Measurements from ENCODE around the gene RASSF8. TPM values are rescaled to one million over a fixed set of nuclear protein-coding genes. Genes with fewer than 3 reads are reported as not detected.
A peak's percentile ranks its signal among the peaks of the same experiment; 100 is the strongest.

The RASSF8 gene
- total RNA-seq, 1 experiment from 2014 or later = 9.2 TPM

DNA sequence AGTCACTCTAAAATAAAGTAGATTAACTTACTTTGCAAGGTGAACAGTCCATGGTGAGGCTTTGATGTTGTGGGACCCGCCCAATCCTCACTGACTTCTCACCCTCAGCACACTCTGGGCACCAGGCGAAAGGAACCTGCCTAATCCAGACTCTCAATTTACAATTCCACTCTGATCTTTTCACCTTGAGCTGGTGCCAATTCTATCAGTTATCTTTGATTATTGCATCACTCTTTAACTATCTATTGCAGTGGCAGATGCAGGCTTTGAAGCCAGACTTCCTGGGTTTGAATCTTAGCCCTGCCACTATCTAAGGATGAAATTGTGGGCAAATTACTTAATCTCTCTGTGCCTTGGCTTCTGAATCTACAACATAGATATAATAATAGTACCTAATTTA lies 18.9 kb upstream of the RASSF8 start:
- Histone ChIP-seq H3K9me3 (ENCODE audit: control insufficient read depth in 1 of 2, insufficient read depth in 1 of 2, low read depth in 1 of 2, low read length in 2 of 2) (no peaks in the 10 kb centered on the region), H2AFZ (ENCODE audit: low read depth, low read length, poor library complexity, severe bottlenecking) (no peak overlapping the region), H3K9ac (ENCODE audit: low read length) (no peak overlapping the region), H3K27me3 (ENCODE audit: insufficient read depth, low read length) (no peaks in the 10 kb centered on the region), H3K4me1 (ENCODE audit: control insufficient read depth in 1 of 2, insufficient read depth in 2 of 2, low read length in 2 of 2) (no peaks in the 10 kb centered on the region), H3K27ac (ENCODE audit: low read depth, low read length) (no peak overlapping the region), H3K9me2 (ENCODE audit: insufficient read depth) (no peaks in the 10 kb centered on the region), H3K79me2 (ENCODE audit: insufficient read depth, low read length) (no peaks in the 10 kb centered on the region), H4K20me1 (ENCODE audit: insufficient read depth) (no peaks in the 10 kb centered on the region), H3K4me2 (ENCODE audit: low read length) (no peak overlapping the region), H3K4me3 (replicated peaks in 1 of 2; ENCODE audit: low read depth in 1 of 2, low read length in 2 of 2) (no peak overlapping the region), H3K36me3 (ENCODE audit: control insufficient read depth in 1 of 2, insufficient read depth in 2 of 2, low read length in 2 of 2) (no peaks in the 10 kb centered on the region)
- RAD21 ChIA-PET (ENCODE audit: low non-redundant PET in 1 of 2, low total read pairs in 2 of 2, uncharacterized antibody in 2 of 2, unreplicated experiment in 2 of 2) = no interaction called here
- POLR2A ChIA-PET = no interaction called here
- intact Hi-C loops (cut with micrococcal nuclease) = no loop called here
- ATAC-seq = no peak
- TF ChIP-seq TCF7L2 (IDR thresholded peaks at IDR 0.05; ENCODE audit: borderline replicate concordance, extremely low read depth, insufficient read depth, insufficient read length) (peak; percentile 63), POLR2AphosphoS5 (IDR thresholded peaks at IDR 0.05; ENCODE audit: low read depth, low read length) (no peak)
- CTCF ChIA-PET = no interaction called here
- no TSS peak for BruUV-seq (replicated peaks)
- no peak for DNase-seq (ENCODE audit: low read depth, low spot score)

- no peaks in the 10 kb centered on the region for H3K79me2 ChIP-seq (ENCODE audit: insufficient read depth, low read length)
- no peak overlapping the region for H3K9ac ChIP-seq (ENCODE audit: low read length)
- no peaks in the 10 kb centered on the region for H3K27me3 ChIP-seq (ENCODE audit: insufficient read depth, low read length)
- ATAC-seq (no peak), DNase-seq (ENCODE audit: low read depth, low spot score) (no peak)
- no peaks in the 10 kb centered on the region for H3K36me3 ChIP-seq (ENCODE audit: control insufficient read depth in 1 of 2, insufficient read depth in 2 of 2, low read length in 2 of 2)
- intact Hi-C loops (cut with micrococcal nuclease) = no loop called here
- no peaks in the 10 kb centered on the region for H3K9me2 ChIP-seq (ENCODE audit: insufficient read depth)
- H3K4me1 ChIP-seq (ENCODE audit: control insufficient read depth in 1 of 2, insufficient read depth in 2 of 2, low read length in 2 of 2) = no peaks in the 10 kb centered on the region
- H3K4me2 ChIP-seq (ENCODE audit: low read length) = no peak overlapping the region
- no TSS peak for BruUV-seq (replicated peaks)
- RAD21 ChIA-PET (ENCODE audit: low non-redundant PET in 1 of 2, low total read pairs in 2 of 2, uncharacterized antibody in 2 of 2, unreplicated experiment in 2 of 2) = no interaction called here
- no peak overlapping the region for H3K27ac ChIP-seq (ENCODE audit: low read depth, low read length)
- no peak overlapping the region for H2AFZ ChIP-seq (ENCODE audit: low read depth, low read length, poor library complexity, severe bottlenecking)
- CTCF ChIA-PET = no interaction called here
- H4K20me1 ChIP-seq (ENCODE audit: insufficient read depth) = no peaks in the 10 kb centered on the region
- H3K4me3 ChIP-seq (replicated peaks in 1 of 2; ENCODE audit: low read depth in 1 of 2, low read length in 2 of 2) = no peak overlapping the region
- H3K9me3 ChIP-seq (ENCODE audit: control insufficient read depth in 1 of 2, insufficient read depth in 1 of 2, low read depth in 1 of 2, low read length in 2 of 2) = no peaks in the 10 kb centered on the region
- POLR2A ChIA-PET = no interaction called here
- TF ChIP-seq POLR2A (IDR thresholded peaks at IDR 0.05; ENCODE audit: borderline replicate concordance, extremely low read depth, insufficient read depth, insufficient read length) (no peak), CEBPB (IDR thresholded peaks at IDR 0.05; ENCODE audit: low read depth) (no peak), JUND (IDR thresholded peaks at IDR 0.05) (no peak), CBX3 (IDR thresholded peaks at IDR 0.05; ENCODE audit: low read depth) (no peak), EZH2phosphoT487 (IDR thresholded peaks at IDR 0.05; ENCODE audit: borderline replicate concordance) (no peak), ZFX (IDR thresholded peaks at IDR 0.05) (no peak), YY1 (IDR thresholded peaks at IDR 0.05; ENCODE audit: extremely low read depth, insufficient replicate concordance, low read depth, low read length) (no peak), ELF1 (IDR thresholded peaks at IDR 0.05; ENCODE audit: borderline replicate concordance, low read depth) (no peak), SIN3A (IDR thresholded peaks at IDR 0.05; ENCODE audit: low read depth) (no peak), EGR1 (IDR thresholded peaks at IDR 0.05; ENCODE audit: low read depth) (no peak)
- TF ChIP-seq, protein P1, sequence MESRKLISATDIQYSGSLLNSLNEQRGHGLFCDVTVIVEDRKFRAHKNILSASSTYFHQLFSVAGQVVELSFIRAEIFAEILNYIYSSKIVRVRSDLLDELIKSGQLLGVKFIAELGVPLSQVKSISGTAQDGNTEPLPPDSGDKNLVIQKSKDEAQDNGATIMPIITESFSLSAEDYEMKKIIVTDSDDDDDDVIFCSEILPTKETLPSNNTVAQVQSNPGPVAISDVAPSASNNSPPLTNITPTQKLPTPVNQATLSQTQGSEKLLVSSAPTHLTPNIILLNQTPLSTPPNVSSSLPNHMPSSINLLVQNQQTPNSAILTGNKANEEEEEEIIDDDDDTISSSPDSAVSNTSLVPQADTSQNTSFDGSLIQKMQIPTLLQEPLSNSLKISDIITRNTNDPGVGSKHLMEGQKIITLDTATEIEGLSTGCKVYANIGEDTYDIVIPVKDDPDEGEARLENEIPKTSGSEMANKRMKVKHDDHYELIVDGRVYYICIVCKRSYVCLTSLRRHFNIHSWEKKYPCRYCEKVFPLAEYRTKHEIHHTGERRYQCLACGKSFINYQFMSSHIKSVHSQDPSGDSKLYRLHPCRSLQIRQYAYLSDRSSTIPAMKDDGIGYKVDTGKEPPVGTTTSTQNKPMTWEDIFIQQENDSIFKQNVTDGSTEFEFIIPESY (IDR thresholded peaks at IDR 0.05; ENCODE audit: extremely low read depth, insufficient replicate concordance, low read length) = no peak
- TF ChIP-seq, protein P2, sequence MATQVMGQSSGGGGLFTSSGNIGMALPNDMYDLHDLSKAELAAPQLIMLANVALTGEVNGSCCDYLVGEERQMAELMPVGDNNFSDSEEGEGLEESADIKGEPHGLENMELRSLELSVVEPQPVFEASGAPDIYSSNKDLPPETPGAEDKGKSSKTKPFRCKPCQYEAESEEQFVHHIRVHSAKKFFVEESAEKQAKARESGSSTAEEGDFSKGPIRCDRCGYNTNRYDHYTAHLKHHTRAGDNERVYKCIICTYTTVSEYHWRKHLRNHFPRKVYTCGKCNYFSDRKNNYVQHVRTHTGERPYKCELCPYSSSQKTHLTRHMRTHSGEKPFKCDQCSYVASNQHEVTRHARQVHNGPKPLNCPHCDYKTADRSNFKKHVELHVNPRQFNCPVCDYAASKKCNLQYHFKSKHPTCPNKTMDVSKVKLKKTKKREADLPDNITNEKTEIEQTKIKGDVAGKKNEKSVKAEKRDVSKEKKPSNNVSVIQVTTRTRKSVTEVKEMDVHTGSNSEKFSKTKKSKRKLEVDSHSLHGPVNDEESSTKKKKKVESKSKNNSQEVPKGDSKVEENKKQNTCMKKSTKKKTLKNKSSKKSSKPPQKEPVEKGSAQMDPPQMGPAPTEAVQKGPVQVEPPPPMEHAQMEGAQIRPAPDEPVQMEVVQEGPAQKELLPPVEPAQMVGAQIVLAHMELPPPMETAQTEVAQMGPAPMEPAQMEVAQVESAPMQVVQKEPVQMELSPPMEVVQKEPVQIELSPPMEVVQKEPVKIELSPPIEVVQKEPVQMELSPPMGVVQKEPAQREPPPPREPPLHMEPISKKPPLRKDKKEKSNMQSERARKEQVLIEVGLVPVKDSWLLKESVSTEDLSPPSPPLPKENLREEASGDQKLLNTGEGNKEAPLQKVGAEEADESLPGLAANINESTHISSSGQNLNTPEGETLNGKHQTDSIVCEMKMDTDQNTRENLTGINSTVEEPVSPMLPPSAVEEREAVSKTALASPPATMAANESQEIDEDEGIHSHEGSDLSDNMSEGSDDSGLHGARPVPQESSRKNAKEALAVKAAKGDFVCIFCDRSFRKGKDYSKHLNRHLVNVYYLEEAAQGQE (IDR thresholded peaks at IDR 0.05; ENCODE audit: low read depth) = no peak
- TF ChIP-seq, protein P3, sequence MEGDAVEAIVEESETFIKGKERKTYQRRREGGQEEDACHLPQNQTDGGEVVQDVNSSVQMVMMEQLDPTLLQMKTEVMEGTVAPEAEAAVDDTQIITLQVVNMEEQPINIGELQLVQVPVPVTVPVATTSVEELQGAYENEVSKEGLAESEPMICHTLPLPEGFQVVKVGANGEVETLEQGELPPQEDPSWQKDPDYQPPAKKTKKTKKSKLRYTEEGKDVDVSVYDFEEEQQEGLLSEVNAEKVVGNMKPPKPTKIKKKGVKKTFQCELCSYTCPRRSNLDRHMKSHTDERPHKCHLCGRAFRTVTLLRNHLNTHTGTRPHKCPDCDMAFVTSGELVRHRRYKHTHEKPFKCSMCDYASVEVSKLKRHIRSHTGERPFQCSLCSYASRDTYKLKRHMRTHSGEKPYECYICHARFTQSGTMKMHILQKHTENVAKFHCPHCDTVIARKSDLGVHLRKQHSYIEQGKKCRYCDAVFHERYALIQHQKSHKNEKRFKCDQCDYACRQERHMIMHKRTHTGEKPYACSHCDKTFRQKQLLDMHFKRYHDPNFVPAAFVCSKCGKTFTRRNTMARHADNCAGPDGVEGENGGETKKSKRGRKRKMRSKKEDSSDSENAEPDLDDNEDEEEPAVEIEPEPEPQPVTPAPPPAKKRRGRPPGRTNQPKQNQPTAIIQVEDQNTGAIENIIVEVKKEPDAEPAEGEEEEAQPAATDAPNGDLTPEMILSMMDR (IDR thresholded peaks at IDR 0.05 in 2 of 3, conservative IDR thresholded peaks at IDR 0.05 in 1 of 3; ENCODE audit: borderline replicate concordance in 1 of 3, insufficient read depth in 1 of 3, low read depth in 2 of 3, low read length in 2 of 3) = no peak
Observed at GRCh38 chr12:25940886-25941285, 17.6 kb upstream of the RASSF8 start.

Data from HCT116 (cell line).